BLaER1 (cell line): Measurements from ENCODE around the gene NPPB.
"Not testable (repeated sequence)": the region's sequence is repeated elsewhere in the genome, so short reads cannot be mapped to it uniquely, and the experiment has no call there.

Experiments
- H3K27ac ChIP-seq: shearing (Covaris generic); formaldehyde crosslinking; 2 replicates; pipeline ENCODE4 v1.8.1; 2022
- H3K27me3 ChIP-seq: shearing (Covaris generic); formaldehyde crosslinking; 2 replicates; pipeline ENCODE4 v1.8.1; 2022
- H3K36me3 ChIP-seq: shearing (Covaris generic); formaldehyde crosslinking; 2 replicates; pipeline ENCODE4 v1.8.1; 2022
- H3K4me1 ChIP-seq: shearing (Covaris generic); formaldehyde crosslinking; 2 replicates; pipeline ENCODE4 v1.8.1; 2022
- H3K4me2 ChIP-seq: shearing (Covaris generic); formaldehyde crosslinking; 2 replicates; pipeline ENCODE4 v1.8.1; 2022
- H3K4me3 ChIP-seq: shearing (Covaris generic); formaldehyde crosslinking; 2 replicates; pipeline ENCODE4 v1.8.1; 2022
- H3K9ac ChIP-seq: shearing (Covaris generic); formaldehyde crosslinking; 2 replicates; pipeline ENCODE4 v1.8.1; 2022
- H3K9me3 ChIP-seq: shearing (Covaris generic); formaldehyde crosslinking; 2 replicates; pipeline ENCODE4 v1.8.1; 2022
- H4K20me1 ChIP-seq: shearing (Covaris generic); formaldehyde crosslinking; 2 replicates; pipeline ENCODE4 v1.8.1; 2022
- Cebpa-rat ChIP-seq: shearing (Covaris generic); IDR thresholded peaks from 2 replicates; pipeline ENCODE4 v1.8.1; 2022

NPPB gene

GRCh38 chr1:11898086-11898785, 39.5 kb upstream of the NPPB start:
- Histone ChIP-seq H3K36me3 (no peaks in the 10 kb centered on the region), H3K4me3 (no peak overlapping the region), H3K27me3 (peaks cover 21% of the 10 kb centered on the region), H3K4me2 (no peak overlapping the region), H3K27ac (no peak overlapping the region), H3K4me1 (no peaks in the 10 kb centered on the region), H3K9me3 (no peaks in the 10 kb centered on the region), H3K9ac (no peak overlapping the region), H4K20me1 (peaks cover 4% of the 10 kb centered on the region; the same call in 1 of the 2 replicates)
- no peak for TF ChIP-seq Cebpa-rat

DNA sequence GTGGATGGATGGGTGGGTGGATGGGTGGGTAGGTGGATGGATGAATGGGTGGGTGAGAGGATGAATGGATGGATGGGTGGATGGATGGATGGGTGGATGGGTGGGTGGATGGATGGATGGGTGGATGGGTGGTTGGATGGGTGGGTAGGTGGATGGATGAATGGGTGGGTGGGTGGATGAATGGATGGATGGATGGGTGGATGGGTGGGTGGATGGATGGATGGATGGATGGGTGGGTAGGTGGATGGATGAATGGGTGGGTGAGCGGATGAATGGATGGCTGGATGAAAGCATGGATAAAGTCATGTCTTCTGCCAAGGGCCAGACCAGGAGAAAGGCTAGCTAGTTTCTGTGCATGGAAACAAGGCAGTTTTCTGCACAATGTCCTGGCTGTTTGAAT, 35.8 kb upstream of the NPPB start:
- H3K27me3 ChIP-seq = peaks cover 16% of the 10 kb centered on the region
- H4K20me1 ChIP-seq, H3K4me2 ChIP-seq, H3K36me3 ChIP-seq, H3K27ac ChIP-seq, H3K9ac ChIP-seq, H3K4me3 ChIP-seq, H3K9me3 ChIP-seq: not testable (repeated sequence)
- H3K4me1 ChIP-seq = peaks cover 17% of the 10 kb centered on the region

GRCh38 chr1:11893907-11894251, 35.1 kb upstream of the NPPB start:
- peaks cover 10% of the 10 kb centered on the region for H3K27me3 ChIP-seq
- no peaks in the 10 kb centered on the region for H3K9me3 ChIP-seq
- H3K4me3 ChIP-seq = no peak overlapping the region
- no peak overlapping the region for H3K9ac ChIP-seq
- peaks cover 3% of the 10 kb centered on the region; the same call in 1 of the 2 replicates for H4K20me1 ChIP-seq
- H3K36me3 ChIP-seq = no peaks in the 10 kb centered on the region
- no peak for TF ChIP-seq Cebpa-rat
- H3K4me1 ChIP-seq = peaks cover 17% of the 10 kb centered on the region
- no peak overlapping the region for H3K4me2 ChIP-seq
- H3K27ac ChIP-seq = no peak overlapping the region

- H3K27me3 ChIP-seq = no peaks in the 10 kb centered on the region
- H3K4me3 ChIP-seq = no peak overlapping the region
- H3K4me1 ChIP-seq = peaks cover 17% of the 10 kb centered on the region
- H4K20me1 ChIP-seq = no peaks in the 10 kb centered on the region
- peak overlapping the region; percentile 58 for H3K4me2 ChIP-seq
- H3K9ac ChIP-seq = no peak overlapping the region
- H3K36me3 ChIP-seq = no peaks in the 10 kb centered on the region
- no peak overlapping the region for H3K27ac ChIP-seq
- no peak for TF ChIP-seq Cebpa-rat
- no peaks in the 10 kb centered on the region for H3K9me3 ChIP-seq
Observed at GRCh38 chr1:11891433-11892186, 32.9 kb upstream of the NPPB start.

GRCh38 chr1:11888877-11889208, 30.1 kb upstream of the NPPB start:
- no peaks in the 10 kb centered on the region for H3K9me3 ChIP-seq
- H3K36me3 ChIP-seq = no peaks in the 10 kb centered on the region
- no peak overlapping the region for H3K27ac ChIP-seq
- H3K4me3 ChIP-seq = no peak overlapping the region
- H3K4me1 ChIP-seq = peaks cover 17% of the 10 kb centered on the region
- H4K20me1 ChIP-seq = no peaks in the 10 kb centered on the region
- TF ChIP-seq Cebpa-rat = no peak
- H3K27me3 ChIP-seq = no peaks in the 10 kb centered on the region
- no peak overlapping the region for H3K9ac ChIP-seq
- no peak overlapping the region for H3K4me2 ChIP-seq

DNA sequence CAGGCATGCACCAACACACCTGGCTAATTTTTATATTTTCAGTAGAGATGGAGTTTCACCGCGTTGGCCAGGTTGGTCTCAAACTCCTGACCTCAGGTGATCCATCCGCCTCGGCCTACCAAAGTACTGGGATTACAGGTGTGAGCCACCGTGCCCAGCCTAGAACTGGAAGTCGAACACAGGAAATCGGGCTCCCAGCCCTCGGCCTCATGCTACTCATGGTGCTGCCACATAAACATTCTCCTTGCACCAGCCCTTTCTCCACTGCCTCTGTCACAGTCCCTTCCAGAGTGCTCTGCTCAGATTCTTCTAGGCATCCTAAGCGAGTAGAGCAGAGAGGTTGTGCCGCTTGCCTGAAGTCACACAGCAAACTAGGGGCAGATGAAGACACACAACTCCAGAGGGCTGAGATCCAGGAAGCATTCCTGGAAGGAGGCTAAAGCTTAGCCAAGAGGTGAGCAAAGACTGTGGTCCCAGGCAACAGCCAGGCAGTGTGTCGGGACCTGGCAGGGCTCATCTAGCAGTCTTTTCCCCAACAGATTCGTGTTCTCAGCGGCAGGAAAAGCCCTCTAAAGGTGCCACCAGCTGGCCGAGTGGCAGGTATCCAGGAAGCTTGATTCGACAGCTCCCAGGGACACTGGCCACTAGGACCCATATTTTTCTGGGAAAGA, 29.6 kb upstream of the NPPB start:
- Histone ChIP-seq H3K9me3 (no peaks in the 10 kb centered on the region), H3K27ac (no peak overlapping the region), H4K20me1 (no peaks in the 10 kb centered on the region), H3K4me3 (no peak overlapping the region), H3K9ac (no peak overlapping the region), H3K4me1 (peaks cover 17% of the 10 kb centered on the region), H3K36me3 (no peaks in the 10 kb centered on the region), H3K27me3 (no peaks in the 10 kb centered on the region), H3K4me2 (no peak overlapping the region)
- TF ChIP-seq Cebpa-rat = no peak

DNA sequence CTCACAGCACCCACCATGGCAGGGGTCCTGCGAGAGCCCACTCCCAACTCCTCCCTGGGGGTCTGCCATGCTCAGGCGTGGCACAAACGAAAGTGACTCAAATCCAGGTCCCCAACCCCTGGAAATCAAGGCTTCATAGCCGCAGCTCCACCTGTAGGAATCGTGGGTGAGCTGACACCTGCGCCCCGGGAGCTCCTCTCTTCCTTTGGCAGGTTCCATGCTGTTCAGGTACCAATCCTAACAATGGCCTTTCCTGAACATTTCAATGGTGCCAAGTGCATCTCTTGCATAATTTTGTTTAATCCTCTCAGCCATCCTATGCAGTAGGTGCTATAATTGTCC, 28.9 kb upstream of the NPPB start:
- TF ChIP-seq Cebpa-rat = no peak
- Histone ChIP-seq H4K20me1 (no peaks in the 10 kb centered on the region), H3K4me1 (peaks cover 24% of the 10 kb centered on the region), H3K27ac (no peak overlapping the region), H3K9me3 (no peaks in the 10 kb centered on the region), H3K4me2 (no peak overlapping the region), H3K27me3 (no peaks in the 10 kb centered on the region), H3K4me3 (no peak overlapping the region), H3K36me3 (no peaks in the 10 kb centered on the region), H3K9ac (no peak overlapping the region)

DNA sequence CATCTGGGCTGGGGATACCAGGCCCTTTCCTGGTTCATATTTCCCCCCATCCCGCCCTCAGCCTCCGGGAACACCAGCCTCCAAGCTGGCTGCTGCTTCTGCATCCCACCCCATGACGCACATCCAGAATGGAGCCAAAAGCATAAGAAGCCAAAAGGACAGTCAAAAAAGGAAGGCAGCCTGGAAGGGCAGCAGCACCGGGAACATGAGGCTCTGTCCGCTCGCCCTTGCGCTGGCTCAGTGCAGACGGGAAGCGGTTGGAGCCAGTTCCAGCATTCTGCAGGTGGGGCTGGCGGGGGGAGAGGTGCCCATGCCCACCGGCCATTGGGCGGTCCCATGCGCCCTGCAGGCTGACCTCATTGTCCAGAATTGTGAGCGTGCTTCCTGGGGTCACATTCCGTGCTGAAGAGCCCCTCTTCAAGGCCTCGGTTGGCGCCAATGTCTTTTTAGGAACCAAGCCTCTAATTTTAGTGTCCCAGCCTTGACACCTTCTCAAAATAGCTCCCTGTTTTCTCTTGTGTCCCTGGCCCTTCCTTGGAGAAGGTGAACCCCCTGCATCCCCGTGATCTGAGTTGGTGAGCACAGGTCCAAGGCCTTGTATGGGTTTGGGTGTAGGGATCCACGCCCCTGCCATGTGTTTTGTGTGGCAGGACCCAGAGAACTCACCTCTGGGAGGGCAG, 28.4 kb upstream of the NPPB start:
- no peak overlapping the region for H3K4me2 ChIP-seq

GRCh38 chr1:11885916-11886315, 27.2 kb upstream of the NPPB start:
- no peaks in the 10 kb centered on the region; the same call in 1 of the 2 replicates for H3K27me3 ChIP-seq

More for the DNA sequence above, 28.4 kb upstream of the NPPB start:
- Histone ChIP-seq H3K27ac (no peak overlapping the region), H3K36me3 (no peaks in the 10 kb centered on the region), H4K20me1 (no peaks in the 10 kb centered on the region), H3K27me3 (no peaks in the 10 kb centered on the region), H3K4me1 (peaks cover 27% of the 10 kb centered on the region), H3K4me3 (no peak overlapping the region), H3K9ac (no peak overlapping the region), H3K9me3 (no peaks in the 10 kb centered on the region)
- TF ChIP-seq Cebpa-rat = no peak

More at GRCh38 chr1:11885916-11886315, 27.2 kb upstream of the NPPB start:
- Histone ChIP-seq H3K9ac (no peak overlapping the region), H3K4me2 (no peak overlapping the region), H3K4me1 (peaks cover 25% of the 10 kb centered on the region), H4K20me1 (no peaks in the 10 kb centered on the region), H3K4me3 (no peak overlapping the region), H3K27ac (no peak overlapping the region), H3K36me3 (no peaks in the 10 kb centered on the region), H3K9me3 (no peaks in the 10 kb centered on the region)
- TF ChIP-seq Cebpa-rat = no peak
